ENCODE results near the gene KCTD20.

DNA sequence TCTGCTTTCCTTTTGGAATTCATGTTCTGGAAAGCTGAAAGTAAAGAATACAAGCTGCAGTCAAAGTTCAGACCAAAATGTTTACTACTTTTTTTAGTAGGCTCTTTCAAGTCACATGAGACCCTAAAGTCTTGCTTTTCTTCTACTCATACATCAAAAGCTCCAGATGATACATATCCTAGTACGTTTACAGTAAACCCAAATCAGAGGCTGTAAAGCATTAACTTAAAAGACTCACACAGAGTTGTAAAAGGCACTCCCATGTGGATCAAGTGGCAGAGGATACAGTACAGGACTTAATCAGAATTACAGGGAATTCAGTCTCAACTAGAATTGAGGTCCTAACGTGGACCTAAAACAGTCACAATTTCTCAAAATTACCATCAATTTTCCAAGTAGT is 63.8 kb downstream of the KCTD20 start:
- TF ChIP-seq EZH2phosphoT487 (IDR thresholded peaks at IDR 0.05) (no peak), EZH2 (IDR thresholded peaks at IDR 0.05) (no peak)
- TF ChIP-seq, protein P1, sequence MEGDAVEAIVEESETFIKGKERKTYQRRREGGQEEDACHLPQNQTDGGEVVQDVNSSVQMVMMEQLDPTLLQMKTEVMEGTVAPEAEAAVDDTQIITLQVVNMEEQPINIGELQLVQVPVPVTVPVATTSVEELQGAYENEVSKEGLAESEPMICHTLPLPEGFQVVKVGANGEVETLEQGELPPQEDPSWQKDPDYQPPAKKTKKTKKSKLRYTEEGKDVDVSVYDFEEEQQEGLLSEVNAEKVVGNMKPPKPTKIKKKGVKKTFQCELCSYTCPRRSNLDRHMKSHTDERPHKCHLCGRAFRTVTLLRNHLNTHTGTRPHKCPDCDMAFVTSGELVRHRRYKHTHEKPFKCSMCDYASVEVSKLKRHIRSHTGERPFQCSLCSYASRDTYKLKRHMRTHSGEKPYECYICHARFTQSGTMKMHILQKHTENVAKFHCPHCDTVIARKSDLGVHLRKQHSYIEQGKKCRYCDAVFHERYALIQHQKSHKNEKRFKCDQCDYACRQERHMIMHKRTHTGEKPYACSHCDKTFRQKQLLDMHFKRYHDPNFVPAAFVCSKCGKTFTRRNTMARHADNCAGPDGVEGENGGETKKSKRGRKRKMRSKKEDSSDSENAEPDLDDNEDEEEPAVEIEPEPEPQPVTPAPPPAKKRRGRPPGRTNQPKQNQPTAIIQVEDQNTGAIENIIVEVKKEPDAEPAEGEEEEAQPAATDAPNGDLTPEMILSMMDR (IDR thresholded peaks at IDR 0.05): no peak

Data from neural progenitor cell (in vitro differentiated cells).